GM12873 (cell line): ENCODE measurements around the gene GPATCH8.

Source experiments
- CTCF ChIP-seq: IDR thresholded peaks from 2 replicates; pipeline ENCODE4 v1.5.1; 2012; ENCODE audit warnings: low read depth, mild to moderate bottlenecking, moderate library complexity, low read length, control low read depth; ENCODE audit not compliant: insufficient read depth; ENCODE audit errors: missing control alignments

The GPATCH8 gene

GRCh38 chr17:44375196-44376017 is 127.8 kb downstream of the GPATCH8 start:
- no peak for TF ChIP-seq CTCF

- no peak for TF ChIP-seq CTCF
Observed at GRCh38 chr17:44374306-44375195, 128.7 kb downstream of the GPATCH8 start.

GRCh38 chr17:44372036-44372435 is 131.2 kb downstream of the GPATCH8 start:
- TF ChIP-seq CTCF, result no peak

- no peak for TF ChIP-seq CTCF
Observed at GRCh38 chr17:44367231-44367979, 135.8 kb downstream of the GPATCH8 start.

GRCh38 chr17:44363613-44364159 is 139.5 kb downstream of the GPATCH8 start, which contains the start of gene FAM171A2:
TSS of gene FAM171A2 (minus strand) at chr17:44363853. CDS start at chr17:44363714, 139 bp downstream.
- TF ChIP-seq CTCF, result peak; percentile 69

- TF ChIP-seq CTCF, result no peak
Observed at GRCh38 chr17:44362949-44363612, 140.1 kb downstream of the GPATCH8 start.
